DND-41 (cell line): ENCODE data around the gene BDH2.

Experiments
- ATAC-seq: fragments of 200-7000 bp; cut with Tn5 transposase; 3 replicates; pipeline ENCODE4 v1.9.1; 2021; ENCODE audit warnings: low read depth; ENCODE audit not compliant: insufficient read depth
- DNase-seq: peaks from one replicate; pipeline ENCODE4 v3.0.0-alpha.2; 2020
- H2AFZ ChIP-seq: 2 replicates; pipeline ENCODE4 v1.6.0; 2012; ENCODE audit warnings: low read depth, low read length
- H3K27ac ChIP-seq: 2 replicates; pipeline ENCODE4 v1.5.1; 2012; ENCODE audit warnings: low read length, inconsistent platforms
- H3K27me3 ChIP-seq: fragments of 200-600 bp; sonication (generic); 2 replicates; pipeline ENCODE4 v1.6.0; 2012; ENCODE audit warnings: low read length, mild to moderate bottlenecking, inconsistent platforms; ENCODE audit not compliant: insufficient read depth, poor library complexity
- H3K36me3 ChIP-seq: 2 replicates; pipeline ENCODE4 v1.5.1; 2012; ENCODE audit warnings: low read length, inconsistent platforms; ENCODE audit not compliant: insufficient read depth
- H3K4me1 ChIP-seq: 2 replicates; pipeline ENCODE4 v1.5.1; 2012; ENCODE audit warnings: mild to moderate bottlenecking, low read length; ENCODE audit not compliant: insufficient read depth
- H3K4me2 ChIP-seq: 2 replicates; pipeline ENCODE4 v1.6.0; 2012; ENCODE audit warnings: mild to moderate bottlenecking, moderate library complexity, low read length, inconsistent platforms; ENCODE audit not compliant: insufficient read depth
- H3K4me3 ChIP-seq, 2 experiments: fragments of 200-600 bp in 1 of 2; shearing (Covaris generic) in 1 of 2; 2 replicates each; pipeline ENCODE4 v1.5.1; 2012 to 2016; ENCODE audit warnings: inconsistent platforms in 2 of 2, low read length in 2 of 2, mild to moderate bottlenecking in 2 of 2, low read depth in 1 of 2, moderate library complexity in 1 of 2
- H3K79me2 ChIP-seq: 2 replicates; pipeline ENCODE4 v1.6.0; 2012; ENCODE audit warnings: low read length, inconsistent platforms; ENCODE audit not compliant: insufficient read depth
- H3K9ac ChIP-seq: 2 replicates; pipeline ENCODE4 v1.6.0; 2012; ENCODE audit warnings: low read depth, mild to moderate bottlenecking, inconsistent platforms, low read length, moderate library complexity
- H3K9me3 ChIP-seq: 2 replicates; pipeline ENCODE4 v1.5.1; 2012; ENCODE audit warnings: low read length, moderate library complexity, mild to moderate bottlenecking, inconsistent platforms; ENCODE audit not compliant: insufficient read depth, severe bottlenecking
- H4K20me1 ChIP-seq: 2 replicates; pipeline ENCODE4 v1.6.0; 2012; ENCODE audit warnings: low read length; ENCODE audit not compliant: insufficient read depth
- EZH2 ChIP-seq: IDR thresholded peaks from 3 replicates; pipeline ENCODE4 v1.6.1; 2012; ENCODE audit warnings: borderline replicate concordance, low read depth, mild to moderate bottlenecking, moderate library complexity, low read length, inconsistent platforms; ENCODE audit not compliant: severe bottlenecking
- TF ChIP-seq, protein P1 (sequence below): IDR thresholded peaks from 2 replicates; pipeline ENCODE4 v1.5.1; 2012; ENCODE audit warnings: borderline replicate concordance, low read length, moderate library complexity, mild to moderate bottlenecking; ENCODE audit not compliant: poor library complexity, severe bottlenecking; ENCODE audit errors: extremely low read depth

Gene BDH2

GRCh38 chr4:103129174-103129573 lies 29.5 kb upstream of the BDH2 start:
- DNase-seq (no peak), ATAC-seq (no peak)
- Histone ChIP-seq H3K36me3 (peaks cover 83% of the 10 kb centered on the region), H3K79me2 (no peaks in the 10 kb centered on the region), H3K27me3 (no peaks in the 10 kb centered on the region), H3K4me2 (no peak overlapping the region), H4K20me1 (no peaks in the 10 kb centered on the region), H3K4me1 (no peaks in the 10 kb centered on the region), H3K9ac (no peak overlapping the region), H3K27ac (no peak overlapping the region), H3K9me3 (no peaks in the 10 kb centered on the region), H2AFZ (no peak overlapping the region), H3K4me3 (no peak overlapping the region)
- TF ChIP-seq, protein P1, sequence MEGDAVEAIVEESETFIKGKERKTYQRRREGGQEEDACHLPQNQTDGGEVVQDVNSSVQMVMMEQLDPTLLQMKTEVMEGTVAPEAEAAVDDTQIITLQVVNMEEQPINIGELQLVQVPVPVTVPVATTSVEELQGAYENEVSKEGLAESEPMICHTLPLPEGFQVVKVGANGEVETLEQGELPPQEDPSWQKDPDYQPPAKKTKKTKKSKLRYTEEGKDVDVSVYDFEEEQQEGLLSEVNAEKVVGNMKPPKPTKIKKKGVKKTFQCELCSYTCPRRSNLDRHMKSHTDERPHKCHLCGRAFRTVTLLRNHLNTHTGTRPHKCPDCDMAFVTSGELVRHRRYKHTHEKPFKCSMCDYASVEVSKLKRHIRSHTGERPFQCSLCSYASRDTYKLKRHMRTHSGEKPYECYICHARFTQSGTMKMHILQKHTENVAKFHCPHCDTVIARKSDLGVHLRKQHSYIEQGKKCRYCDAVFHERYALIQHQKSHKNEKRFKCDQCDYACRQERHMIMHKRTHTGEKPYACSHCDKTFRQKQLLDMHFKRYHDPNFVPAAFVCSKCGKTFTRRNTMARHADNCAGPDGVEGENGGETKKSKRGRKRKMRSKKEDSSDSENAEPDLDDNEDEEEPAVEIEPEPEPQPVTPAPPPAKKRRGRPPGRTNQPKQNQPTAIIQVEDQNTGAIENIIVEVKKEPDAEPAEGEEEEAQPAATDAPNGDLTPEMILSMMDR = no peak
- TF ChIP-seq EZH2 = no peak

DNA sequence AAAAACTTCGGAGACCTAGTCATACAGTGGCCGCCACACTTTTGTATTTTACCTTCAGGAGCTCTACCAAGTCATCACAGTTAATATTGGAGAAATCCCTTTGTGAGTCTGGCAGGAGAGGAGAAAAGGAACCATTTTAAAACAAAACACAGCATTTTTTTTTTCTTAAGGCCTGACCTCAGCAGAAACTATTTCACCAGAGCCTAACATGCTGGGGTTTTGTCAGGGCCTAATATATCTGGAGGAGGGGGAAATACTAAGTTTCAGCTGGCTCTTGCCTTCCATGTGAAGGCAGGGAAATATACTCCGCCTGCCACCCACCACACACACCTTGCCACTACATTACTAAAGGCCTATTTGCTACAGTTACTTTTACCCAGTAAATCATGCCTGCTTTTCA lies 26.5 kb upstream of the BDH2 start:
- Histone ChIP-seq H3K9ac (no peak overlapping the region), H4K20me1 (no peaks in the 10 kb centered on the region), H2AFZ (no peak overlapping the region), H3K4me3 (no peak overlapping the region), H3K27ac (no peak overlapping the region), H3K27me3 (no peaks in the 10 kb centered on the region), H3K4me2 (no peak overlapping the region), H3K9me3 (no peaks in the 10 kb centered on the region), H3K79me2 (no peaks in the 10 kb centered on the region), H3K4me1 (no peaks in the 10 kb centered on the region), H3K36me3 (peaks cover 85% of the 10 kb centered on the region)
- ATAC-seq (no peak), DNase-seq (no peak)
- no peak for TF ChIP-seq EZH2
- TF ChIP-seq, protein P1 = no peak

GRCh38 chr4:103123114-103123513 lies 23.5 kb upstream of the BDH2 start:
- Histone ChIP-seq H2AFZ (no peak overlapping the region), H3K4me3 (no peak overlapping the region), H3K9me3 (no peaks in the 10 kb centered on the region), H3K79me2 (no peaks in the 10 kb centered on the region), H4K20me1 (no peaks in the 10 kb centered on the region), H3K36me3 (peaks cover 81% of the 10 kb centered on the region), H3K27me3 (no peaks in the 10 kb centered on the region), H3K4me2 (no peak overlapping the region), H3K4me1 (no peaks in the 10 kb centered on the region), H3K9ac (no peak overlapping the region), H3K27ac (no peak overlapping the region)
- DNase-seq = no peak
- ATAC-seq = no peak
- TF ChIP-seq EZH2 = no peak
- TF ChIP-seq, protein P1 = no peak

GRCh38 chr4:103118166-103118565 lies 18.5 kb upstream of the BDH2 start:
- TF ChIP-seq, protein P1 = no peak
- TF ChIP-seq EZH2 = no peak
- Histone ChIP-seq H3K27me3 (no peaks in the 10 kb centered on the region), H3K27ac (no peak overlapping the region), H3K4me3 (no peak overlapping the region), H4K20me1 (no peaks in the 10 kb centered on the region), H3K4me2 (no peak overlapping the region), H3K9ac (no peak overlapping the region), H3K4me1 (no peaks in the 10 kb centered on the region), H3K36me3 (peaks cover 71% of the 10 kb centered on the region), H2AFZ (no peak overlapping the region), H3K79me2 (no peaks in the 10 kb centered on the region), H3K9me3 (no peaks in the 10 kb centered on the region)
- DNase-seq (no peak), ATAC-seq (no peak)
